HEK293 (cell line): ENCODE data around the gene TMEM125.

Experiments
- CTCF ChIA-PET: fragments of 350-600 bp; formaldehyde crosslinking; extraction: SDS; loops from one replicate; lab custom pipeline; 2021; ENCODE audit warnings: antibody characterized with exemption; lab: Yijun Ruan, JAX
- POLR2A ChIA-PET: fragments of 300-600 bp; formaldehyde crosslinking; extraction: SDS; loops from one replicate; lab custom pipeline; 2020; ENCODE audit warnings: antibody characterized with exemption, inconsistent platforms; lab: Yijun Ruan, JAX
- H3K27ac ChIP-seq: fragments of 200-500 bp; sonication (Bioruptor generic); 2 replicates; pipeline ENCODE4 v1.5.1; 2014; ENCODE audit warnings: low read depth, low read length, control low read depth, inconsistent platforms; ENCODE audit errors: extremely low read depth
- H3K36me3 ChIP-seq, 2 experiments: fragments of 200-500 bp in 1 of 2; sonication (Bioruptor generic) in 1 of 2; 1 replicate in 1 of 2; 2 replicates in 1 of 2; pipeline ENCODE4 v1.5.1; 2014 to 2017; ENCODE audit warnings: inconsistent platforms in 2 of 2, low read length in 2 of 2; ENCODE audit not compliant: control insufficient read depth in 2 of 2, insufficient read depth in 1 of 2
- H3K4me1 ChIP-seq: fragments of 200-500 bp; sonication (Bioruptor generic); 2 replicates; pipeline ENCODE4 v1.5.1; 2014; ENCODE audit warnings: mild to moderate bottlenecking, low read length, inconsistent platforms; ENCODE audit not compliant: control insufficient read depth, insufficient read depth
- H3K4me3 ChIP-seq: 2 replicates; pipeline ENCODE4 v1.5.1; 2011; ENCODE audit warnings: low read depth, mild to moderate bottlenecking, control low read depth, low read length, moderate library complexity
- H3K9me3 ChIP-seq: fragments of 200-500 bp; sonication (Bioruptor generic); 2 replicates; pipeline ENCODE4 v1.5.1; 2014; ENCODE audit warnings: low read depth, low read length, inconsistent platforms; ENCODE audit not compliant: control insufficient read depth, insufficient read depth
- BCL11A ChIP-seq: fragments of 450-650 bp; formaldehyde crosslinking; IDR thresholded peaks from 2 replicates; pipeline ENCODE4 v1.5.1; 2016; ENCODE audit warnings: low read depth, missing biosample characterization, missing genetic modification characterization
- FEZF1 ChIP-seq: fragments of 450-650 bp; formaldehyde crosslinking; IDR thresholded peaks from 2 replicates; pipeline ENCODE4 v1.5.1; 2016; ENCODE audit warnings: missing biosample characterization, missing genetic modification characterization
- GLI2 ChIP-seq: fragments of 450-650 bp; formaldehyde crosslinking; IDR thresholded peaks from 2 replicates; pipeline ENCODE4; 2017; ENCODE audit warnings: missing biosample characterization, missing genetic modification characterization, low read depth, borderline replicate concordance
- IKZF3 ChIP-seq: fragments of 450-650 bp; IDR thresholded peaks from 2 replicates; pipeline ENCODE4 v1.5.0; 2018; ENCODE audit warnings: missing biosample characterization, mild to moderate bottlenecking, missing genetic modification characterization, moderate library complexity
- KLF7 ChIP-seq: fragments of 450-650 bp; formaldehyde crosslinking; IDR thresholded peaks from 2 replicates; pipeline ENCODE4 v1.5.1; 2016; ENCODE audit warnings: missing biosample characterization, missing genetic modification characterization, borderline replicate concordance
- PRDM2 ChIP-seq: fragments of 450-650 bp; formaldehyde crosslinking; IDR thresholded peaks from 2 replicates; pipeline ENCODE4 v1.5.1; 2016; ENCODE audit warnings: missing biosample characterization, missing genetic modification characterization, borderline replicate concordance
- ZBTB21 ChIP-seq: fragments of 450-650 bp; formaldehyde crosslinking; IDR thresholded peaks from 2 replicates; pipeline ENCODE4 v1.5.1; 2017; ENCODE audit warnings: missing biosample characterization, missing genetic modification characterization
- ZBTB48 ChIP-seq: fragments of 450-650 bp; formaldehyde crosslinking; IDR thresholded peaks from 2 replicates; pipeline ENCODE4 v1.5.1; 2016; ENCODE audit warnings: missing biosample characterization, missing genetic modification characterization
- ZBTB6 ChIP-seq: fragments of 450-650 bp; formaldehyde crosslinking; IDR thresholded peaks from 2 replicates; pipeline ENCODE4 v1.5.1; 2017; ENCODE audit warnings: missing biosample characterization, missing genetic modification characterization
- ZEB2 ChIP-seq: fragments of 450-650 bp; formaldehyde crosslinking; IDR thresholded peaks from 2 replicates; pipeline ENCODE4 v1.5.1; 2016; ENCODE audit warnings: missing biosample characterization, missing genetic modification characterization
- ZFP41 ChIP-seq: fragments of 450-650 bp; formaldehyde crosslinking; IDR thresholded peaks from 2 replicates; pipeline ENCODE4 v1.5.1; 2016; ENCODE audit warnings: missing biosample characterization, missing genetic modification characterization, borderline replicate concordance
- ZNF114 ChIP-seq: fragments of 450-650 bp; formaldehyde crosslinking; IDR thresholded peaks from 2 replicates; pipeline ENCODE4 v1.5.0; 2017; ENCODE audit warnings: missing biosample characterization, missing genetic modification characterization
- ZNF175 ChIP-seq: fragments of 450-650 bp; formaldehyde crosslinking; IDR thresholded peaks from 2 replicates; pipeline ENCODE4 v1.5.1; 2016; ENCODE audit warnings: missing biosample characterization, missing genetic modification characterization
- ZNF239 ChIP-seq: fragments of 450-650 bp; formaldehyde crosslinking; IDR thresholded peaks from 2 replicates; pipeline ENCODE4 v1.5.1; 2016; ENCODE audit warnings: missing biosample characterization, missing genetic modification characterization
- ZNF248 ChIP-seq: fragments of 450-650 bp; formaldehyde crosslinking; IDR thresholded peaks from 2 replicates; pipeline ENCODE4 v1.5.1; 2017; ENCODE audit warnings: missing biosample characterization, missing genetic modification characterization
- ZNF26 ChIP-seq: fragments of 450-650 bp; formaldehyde crosslinking; IDR thresholded peaks from 2 replicates; pipeline ENCODE4 v1.5.1; 2016; ENCODE audit warnings: missing biosample characterization, missing genetic modification characterization
- ZNF292 ChIP-seq: fragments of 450-650 bp; formaldehyde crosslinking; IDR thresholded peaks from 2 replicates; pipeline ENCODE4 v1.5.1; 2016; ENCODE audit warnings: low read depth, missing biosample characterization, missing genetic modification characterization, borderline replicate concordance
- ZNF341 ChIP-seq: fragments of 450-650 bp; formaldehyde crosslinking; IDR thresholded peaks from 2 replicates; pipeline ENCODE4; 2016; ENCODE audit warnings: low read depth, missing biosample characterization, missing genetic modification characterization
- ZNF48 ChIP-seq: fragments of 450-650 bp; formaldehyde crosslinking; IDR thresholded peaks from 2 replicates; pipeline ENCODE4 v1.5.1; 2016; ENCODE audit warnings: missing biosample characterization, missing genetic modification characterization
- ZNF501 ChIP-seq: fragments of 450-650 bp; formaldehyde crosslinking; IDR thresholded peaks from 2 replicates; pipeline ENCODE4 v1.5.1; 2016; ENCODE audit warnings: missing biosample characterization, missing genetic modification characterization
- ZNF544 ChIP-seq: fragments of 450-650 bp; formaldehyde crosslinking; IDR thresholded peaks from 2 replicates; pipeline ENCODE4 v1.5.0; 2017; ENCODE audit warnings: missing biosample characterization, missing genetic modification characterization
- ZNF585B ChIP-seq: fragments of 450-650 bp; formaldehyde crosslinking; IDR thresholded peaks from 2 replicates; pipeline ENCODE4 v1.5.1; 2016; ENCODE audit warnings: missing biosample characterization, missing genetic modification characterization
- ZNF621 ChIP-seq: fragments of 450-650 bp; formaldehyde crosslinking; IDR thresholded peaks from 2 replicates; pipeline ENCODE4 v1.5.1; 2017; ENCODE audit warnings: missing biosample characterization, missing genetic modification characterization
- ZNF785 ChIP-seq: fragments of 450-650 bp; formaldehyde crosslinking; IDR thresholded peaks from 2 replicates; pipeline ENCODE4 v1.5.1; 2016; ENCODE audit warnings: missing biosample characterization, missing genetic modification characterization
- ZSCAN23 ChIP-seq: fragments of 450-650 bp; formaldehyde crosslinking; IDR thresholded peaks from 2 replicates; pipeline ENCODE4 v1.5.1; 2016; ENCODE audit warnings: missing biosample characterization, missing genetic modification characterization
- ZSCAN30 ChIP-seq: fragments of 450-650 bp; IDR thresholded peaks from 2 replicates; pipeline ENCODE4 v1.5.1; 2018; ENCODE audit warnings: missing biosample characterization, mild to moderate bottlenecking, missing genetic modification characterization, moderate library complexity
- ZSCAN4 ChIP-seq: fragments of 450-650 bp; formaldehyde crosslinking; IDR thresholded peaks from 2 replicates; pipeline ENCODE4 v1.5.1; 2017; ENCODE audit warnings: missing biosample characterization, missing genetic modification characterization

TMEM125 gene

GRCh38 chr1:43312212-43312623 is 42.4 kb downstream of the TMEM125 start:
- CTCF ChIA-PET: interaction anchor here (0.7 kb wide), 1 partner anchor 102 kb away, joined by 3 read pairs; no protein-coding TSS in a partner anchor
- POLR2A ChIA-PET: no interaction called here

GRCh38 chr1:43312663-43313515 is 43.1 kb downstream of the TMEM125 start:
- H3K4me3 ChIP-seq: no peak overlapping the region
- no peaks in the 10 kb centered on the region for H3K4me1 ChIP-seq
- no peak overlapping the region for H3K27ac ChIP-seq
- ChIA-PET POLR2A (no interaction called here), CTCF (no interaction called here)
- no peaks in the 10 kb centered on the region for H3K36me3 ChIP-seq
- H3K9me3 ChIP-seq: no peaks in the 10 kb centered on the region
- TF ChIP-seq ZBTB21 (tag by site-specific recombination) (no peak), ZNF26 (tag by site-specific recombination) (no peak), ZNF114 (tag by site-specific recombination) (no peak), ZNF585B (no peak), ZSCAN4 (no peak), ZEB2 (tag by site-specific recombination) (no peak), ZNF501 (tag by site-specific recombination) (no peak), ZSCAN23 (tag by site-specific recombination) (no peak), GLI2 (tag by site-specific recombination) (no peak), ZNF544 (tag by site-specific recombination) (no peak), ZSCAN30 (tag by site-specific recombination) (no peak), PRDM2 (tag by site-specific recombination) (no peak), ZBTB6 (tag by site-specific recombination) (no peak), ZNF341 (tag by site-specific recombination) (no peak)

More at GRCh38 chr1:43312212-43312623, 42.4 kb downstream of the TMEM125 start:
- H3K27ac ChIP-seq: no peak overlapping the region
- no peak overlapping the region for H3K4me3 ChIP-seq
- H3K36me3 ChIP-seq: no peaks in the 10 kb centered on the region
- no peaks in the 10 kb centered on the region for H3K4me1 ChIP-seq
- TF ChIP-seq ZBTB48 (tag by site-specific recombination): no peak
- TF ChIP-seq ZNF175 (tag by site-specific recombination): no peak
- TF ChIP-seq ZNF248 (tag by site-specific recombination): no peak
- no peak for TF ChIP-seq FEZF1
- TF ChIP-seq ZNF292 (tag by site-specific recombination): no peak
- TF ChIP-seq BCL11A (tag by site-specific recombination): no peak
- no peak for TF ChIP-seq ZNF48 (tag by site-specific recombination)
- no peak for TF ChIP-seq ZNF239
- TF ChIP-seq ZNF785 (tag by site-specific recombination): no peak
- no peak for TF ChIP-seq ZNF544 (tag by site-specific recombination)
- TF ChIP-seq IKZF3 (tag by site-specific recombination): no peak
- no peak for TF ChIP-seq ZFP41 (tag by site-specific recombination)
- no peak for TF ChIP-seq ZNF621
- no peak for TF ChIP-seq KLF7 (tag by site-specific recombination)
- TF ChIP-seq, all 188 proteins: peak for 0
- H3K9me3 ChIP-seq: no peaks in the 10 kb centered on the region
